Measurements from ENCODE around the gene FIBP. TPM values are rescaled to one million over a fixed set of nuclear protein-coding genes. Genes with fewer than 3 reads are reported as not detected.

The FIBP gene
- total and polyA plus RNA-seq, 2 of the 8 experiments (the other 6 are each of a cell fraction or from before 2014, with no cell fraction given) = 74.3 to 173 TPM

DNA sequence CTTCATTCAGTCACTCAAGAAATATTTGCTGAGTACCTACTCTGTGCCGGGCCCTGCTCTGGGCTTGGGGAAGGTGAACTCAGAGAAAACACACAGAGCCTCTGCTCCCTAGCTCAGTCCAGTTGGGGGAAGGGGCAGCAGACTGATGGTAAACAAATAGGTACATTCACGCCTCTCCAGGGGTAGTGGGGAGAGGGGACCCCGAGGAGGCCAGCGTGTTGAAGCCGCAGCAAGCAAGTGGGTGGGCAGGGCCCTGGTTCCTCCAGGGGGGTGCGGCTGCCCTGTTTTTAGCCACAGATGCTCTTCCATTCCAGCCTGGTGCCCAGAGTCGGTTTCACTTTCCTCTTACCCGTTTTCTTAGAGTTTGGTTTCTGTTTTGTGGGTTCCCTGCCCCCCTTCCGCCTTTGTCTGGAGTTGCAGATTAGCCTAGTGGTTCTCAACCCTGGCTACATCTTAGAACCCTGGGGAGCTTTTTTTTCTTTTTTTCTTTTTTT is 39.7 kb upstream of the FIBP start:
- no peak overlapping the region for H2BK20ac ChIP-seq (ENCODE audit: low read length)
- H3K9ac ChIP-seq (replicated peaks in 1 of 4; ENCODE audit: extremely low read depth in 1 of 4, low read depth in 3 of 4, low read length in 3 of 4) = peak overlapping the region in 2 of 4 experiments; percentile 4 to 16; a peak in 2 of 7 replicates
- FAIRE-seq (no peak), DNase-seq (ENCODE audit: low read depth in 1 of 2, low spot score in 2 of 2) (no peak)
- peak overlapping the region; percentile 41; the same call in 1 of the 2 replicates for H3K27ac ChIP-seq (ENCODE audit: low read depth, low read length)
- no peak overlapping the region for H2BK120ac ChIP-seq (replicated peaks; ENCODE audit: low read depth, low read length)
- no peak overlapping the region for H3K56ac ChIP-seq (replicated peaks; ENCODE audit: insufficient read length, low read depth, low read length)
- H3K9me3 ChIP-seq (ENCODE audit: insufficient read depth in 2 of 2, low read depth in 1 of 2, low read length in 1 of 2) = no peaks in the 10 kb centered on the region
- H3K18ac ChIP-seq (ENCODE audit: extremely low read depth, low read length) = no peak overlapping the region; the same call in 1 of the 2 replicates
- H3K4me2 ChIP-seq (ENCODE audit: insufficient read depth in 1 of 2, low read depth in 2 of 2, low read length in 2 of 2) = 0 out of 4 replicates have a peak overlapping the region, but pooled peaks have one; percentile 10 to 46
- H3K79me2 ChIP-seq (ENCODE audit: control insufficient read depth in 1 of 2, insufficient read depth in 2 of 2, low read length in 2 of 2) = no peaks in the 10 kb centered on the region
- H2BK12ac ChIP-seq (ENCODE audit: low read depth, low read length) = no peak overlapping the region; the same call in 1 of the 2 replicates
- H4K91ac ChIP-seq (replicated peaks; ENCODE audit: insufficient read length, low read length) = no peak overlapping the region
- no peak overlapping the region for H3K23ac ChIP-seq (ENCODE audit: insufficient read length)
- H3K79me1 ChIP-seq (ENCODE audit: low read depth, low read length) = no peaks in the 10 kb centered on the region
- H3K14ac ChIP-seq (ENCODE audit: insufficient read length) = no peak overlapping the region
- no peaks in the 10 kb centered on the region for H4K20me1 ChIP-seq (replicated peaks in 1 of 2; ENCODE audit: control insufficient read depth in 1 of 2, insufficient read depth in 2 of 2, low read length in 2 of 2)
- peaks cover 0 to 8% (median 5%) of the 10 kb centered on the region in 4 experiments; a peak in 5 of 7 replicates for H3K4me1 ChIP-seq (replicated peaks in 1 of 4; ENCODE audit: control insufficient read depth in 3 of 4, insufficient read depth in 4 of 4, low read length in 3 of 4)
- no peak overlapping the region for H4K5ac ChIP-seq (ENCODE audit: insufficient read length, low read depth, low read length)
- no peak overlapping the region for H3K4me3 ChIP-seq (ENCODE audit: extremely low read depth in 1 of 4, insufficient read depth in 2 of 4, low read depth in 3 of 4, low read length in 4 of 4)
- TF ChIP-seq SP1 (IDR thresholded peaks at IDR 0.05; ENCODE audit: low read depth, low read length) (0 out of 2 replicates have a peak, but pooled peaks have one; percentile 21), RBBP5 (IDR thresholded peaks at IDR 0.05; ENCODE audit: borderline replicate concordance, low read depth, low read length) (peak; percentile 40; the same call in 1 of the 2 replicates), SRF (IDR thresholded peaks at IDR 0.05; ENCODE audit: low read depth, low read length) (no peak), TCF12 (IDR thresholded peaks at IDR 0.05; ENCODE audit: low read depth, low read length) (no peak), TAF1 (IDR thresholded peaks at IDR 0.05; ENCODE audit: low read depth, low read length) (0 out of 2 replicates have a peak, but pooled peaks have one; percentile 25), ASH2L (IDR thresholded peaks at IDR 0.05; ENCODE audit: low read length) (peak; percentile 92)
- TF ChIP-seq, protein P1, sequence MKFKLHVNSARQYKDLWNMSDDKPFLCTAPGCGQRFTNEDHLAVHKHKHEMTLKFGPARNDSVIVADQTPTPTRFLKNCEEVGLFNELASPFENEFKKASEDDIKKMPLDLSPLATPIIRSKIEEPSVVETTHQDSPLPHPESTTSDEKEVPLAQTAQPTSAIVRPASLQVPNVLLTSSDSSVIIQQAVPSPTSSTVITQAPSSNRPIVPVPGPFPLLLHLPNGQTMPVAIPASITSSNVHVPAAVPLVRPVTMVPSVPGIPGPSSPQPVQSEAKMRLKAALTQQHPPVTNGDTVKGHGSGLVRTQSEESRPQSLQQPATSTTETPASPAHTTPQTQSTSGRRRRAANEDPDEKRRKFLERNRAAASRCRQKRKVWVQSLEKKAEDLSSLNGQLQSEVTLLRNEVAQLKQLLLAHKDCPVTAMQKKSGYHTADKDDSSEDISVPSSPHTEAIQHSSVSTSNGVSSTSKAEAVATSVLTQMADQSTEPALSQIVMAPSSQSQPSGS (IDR thresholded peaks at IDR 0.05; ENCODE audit: low read length) = no peak
- CTCF ChIA-PET (ENCODE audit: partially characterized antibody) = interaction anchor here (0.8 to 1.5 kb wide), 4 partner anchors 11 to 41 kb away, joined by 3 to 5 read pairs (median 3); no protein-coding TSS in a partner anchor
- no peak overlapping the region for H2BK15ac ChIP-seq (ENCODE audit: low read length)
- no peak overlapping the region for H2AFZ ChIP-seq (ENCODE audit: low read length)
- no peak overlapping the region for H2AK5ac ChIP-seq (ENCODE audit: low read depth, low read length)
- no peaks in the 10 kb centered on the region for H3K27me3 ChIP-seq (replicated peaks in 1 of 4; ENCODE audit: control insufficient read depth in 3 of 4, extremely low read depth in 1 of 4, insufficient read depth in 3 of 4, low read length in 3 of 4)
- H4K8ac ChIP-seq (ENCODE audit: extremely low read depth, insufficient read depth, low read length) = peak overlapping the region; percentile 84; the same call in 1 of the 2 replicates
- POLR2A ChIA-PET (ENCODE audit: partially characterized antibody) = interaction anchor here (0.6 to 2.1 kb wide), 6 partner anchors 10 to 173 kb away, joined by 3 to 10 read pairs (median 3); partner anchors contain the start of gene MUS81
- WGBS, 2 experiments (ENCODE audit: extremely low coverage in 1 of 2, insufficient coverage in 1 of 2, insufficient read length in 1 of 2, insufficient replicate concordance in 2 of 2, low coverage in 1 of 2, low lambda C conversion rate in 2 of 2, missing lambda C conversion rate in 1 of 2) = 86% methylated on average over 7 of the region's 9 CpGs; no CpG with 5 or more reads in 1 of the 2 experiments
- no peak overlapping the region for H2BK5ac ChIP-seq (ENCODE audit: low read depth, low read length)
- peaks cover 0 to under 1% (median under 1%) of the 10 kb centered on the region in 4 experiments; a peak in 3 of 8 replicates for H3K36me3 ChIP-seq (ENCODE audit: control insufficient read depth in 2 of 4, insufficient read depth in 4 of 4, low read length in 3 of 4)
- no peak overlapping the region for H3K4ac ChIP-seq (replicated peaks; ENCODE audit: insufficient read length, low read depth, low read length)
- no peaks in the 10 kb centered on the region for H3K23me2 ChIP-seq (ENCODE audit: low read depth, low read length)
